Stimulated activated CD8-positive, alpha-beta memory T cell treated with anti-CD3 and anti-CD28 coated beads, Interleukin-12 subunit alpha, Interleukin-12 subunit beta, amount 100 ng/mL, for 4 hours (primary cell): ENCODE results near the gene ZNF787.
"Not testable (repeated sequence)": the region's sequence is repeated elsewhere in the genome, so short reads cannot be mapped to it uniquely, and the experiment has no call there.

Experiments
- DNase-seq: peaks from one replicate; pipeline ENCODE4 v3.0.0-alpha.2; 2020; ENCODE audit warnings: low read depth

The ZNF787 gene

DNA sequence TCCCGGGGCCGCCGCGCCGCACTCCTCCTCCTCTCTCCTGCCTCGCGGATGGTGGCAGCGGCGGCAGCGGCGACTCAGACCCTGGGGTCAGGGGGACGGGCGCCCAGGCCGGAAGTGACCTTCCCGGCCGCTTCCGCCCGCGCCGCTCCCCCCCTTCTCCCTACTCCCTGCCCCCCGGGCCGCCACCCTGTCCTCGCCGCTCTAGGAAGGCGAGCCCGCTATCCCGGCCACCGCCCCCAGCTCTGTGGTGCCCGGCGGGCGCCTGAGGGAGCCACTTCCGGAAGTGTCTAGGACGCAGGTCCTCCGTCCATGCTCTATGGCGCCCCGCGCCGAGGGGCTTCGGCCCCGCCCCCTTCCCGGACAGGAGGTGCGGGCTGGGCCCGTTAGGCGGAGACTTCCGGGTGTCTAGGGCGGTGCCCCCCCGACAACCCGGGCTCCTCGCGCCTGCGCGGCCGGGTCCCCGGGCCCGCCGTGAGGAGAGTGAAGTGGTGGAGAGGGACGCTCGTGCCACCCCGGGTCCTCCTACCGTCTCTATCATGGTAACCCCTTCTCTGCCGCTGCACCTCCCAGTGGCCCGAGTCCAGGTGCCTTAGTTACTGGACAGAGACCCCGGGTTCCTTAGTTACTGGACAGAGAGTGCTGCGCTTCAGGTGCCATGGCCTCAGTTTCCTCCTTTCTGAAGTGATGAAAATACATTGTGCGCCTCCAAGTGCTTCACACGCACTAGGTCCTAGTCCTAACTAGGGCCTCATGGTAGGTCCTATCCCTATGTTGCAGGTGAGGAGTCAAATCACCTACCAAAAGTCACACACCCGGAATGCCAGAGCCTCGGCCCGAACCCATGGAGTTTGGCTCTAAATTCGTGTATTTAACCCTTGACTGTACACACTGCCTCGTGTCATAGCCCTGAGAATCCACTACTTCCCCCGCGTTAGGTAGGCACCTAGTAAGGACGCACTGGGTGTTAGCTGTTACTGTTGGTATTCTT is at the start of gene ZNF787:
Gene ZNF787 (minus strand): TSS at position 116 of the 988 bp plus-strand sequence. CDS start 18,078 bp downstream, outside the sequence.
- peak; percentile 96 for DNase-seq

DNA sequence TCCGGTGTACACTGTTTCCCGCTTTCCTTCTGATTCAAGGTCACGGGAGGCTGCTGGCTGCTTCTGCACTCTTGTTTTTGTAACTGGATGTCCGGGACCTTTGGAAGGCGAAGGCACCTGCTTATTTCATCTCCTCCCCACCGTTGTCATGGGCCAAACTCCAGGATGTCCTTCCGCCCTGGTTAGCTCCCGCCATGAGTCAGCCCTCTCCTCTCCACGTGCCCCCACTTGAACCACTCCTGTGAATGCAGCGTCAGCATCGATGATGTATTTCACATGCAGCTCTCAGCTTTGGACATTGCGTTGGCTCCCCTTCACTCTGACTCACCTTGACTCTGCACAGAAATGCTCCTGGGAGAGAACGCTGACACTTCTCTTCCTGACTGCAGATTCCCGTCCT is 49.2 kb upstream of the ZNF787 start:
- DNase-seq = no peak

DNA sequence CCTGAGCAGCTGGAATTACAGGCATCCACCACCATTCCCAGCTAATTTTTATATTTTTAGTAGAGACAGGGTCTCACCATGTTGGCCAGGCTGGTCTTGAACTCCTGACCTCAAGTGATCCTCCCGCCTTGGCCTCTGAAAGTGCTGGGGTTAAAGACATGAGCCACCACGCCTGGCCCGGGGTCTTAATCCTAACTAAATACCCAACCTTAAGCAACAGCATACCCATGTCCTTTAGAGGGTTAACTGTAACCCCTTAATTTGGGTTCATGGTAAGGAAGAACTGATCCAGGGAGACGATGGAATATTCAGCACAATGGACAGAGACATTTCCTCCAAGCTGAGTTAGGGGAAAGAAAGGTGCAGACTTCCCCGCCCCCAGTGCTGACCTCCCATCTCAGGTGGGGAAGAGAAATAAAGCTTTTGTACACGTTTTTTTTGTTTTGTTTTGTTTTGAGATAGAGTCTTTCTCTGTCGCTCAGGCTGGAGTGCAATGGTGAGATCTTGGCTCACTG is 46.0 kb upstream of the ZNF787 start:
- DNase-seq = no peak

DNA sequence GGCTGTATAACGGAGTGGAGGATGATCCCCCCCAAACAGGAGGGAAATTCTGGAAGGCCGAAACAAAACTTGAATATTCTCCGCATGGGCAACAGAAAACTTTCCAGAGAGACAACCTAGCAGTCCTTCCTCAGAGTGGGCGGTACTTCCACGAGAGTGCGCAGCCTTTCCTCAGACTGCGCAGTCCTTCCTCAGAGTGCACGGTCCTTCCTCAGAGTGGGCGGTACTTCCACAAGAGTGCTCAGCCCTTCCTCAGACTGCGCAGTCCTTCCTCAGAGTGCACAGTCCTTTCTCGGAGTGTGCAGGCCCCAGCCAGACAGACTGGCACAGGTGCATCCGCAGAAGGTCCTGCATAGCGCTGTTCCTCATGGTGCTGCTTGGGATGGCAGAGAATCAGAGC is 42.0 kb upstream of the ZNF787 start:
- DNase-seq = no peak

DNA sequence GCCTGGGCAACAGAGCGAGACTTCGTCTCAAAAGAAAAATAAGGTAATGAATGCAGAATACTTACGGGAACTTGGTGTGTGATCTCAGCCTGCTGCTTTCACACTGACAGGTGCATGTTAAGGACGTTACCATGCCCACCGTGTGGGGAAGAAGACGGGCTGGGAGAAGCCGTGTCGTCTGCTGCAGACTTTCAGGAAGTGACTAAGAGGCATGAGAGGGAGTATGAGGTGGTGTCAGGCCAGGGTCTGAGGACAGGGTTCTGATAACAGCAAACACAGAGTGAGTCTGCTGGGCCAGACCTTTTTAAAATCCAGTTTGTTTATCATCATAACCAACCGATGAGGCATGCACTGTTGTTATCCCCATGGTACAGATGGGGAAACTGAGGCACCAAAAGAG is 41.2 kb upstream of the ZNF787 start:
- DNase-seq = no peak

DNA sequence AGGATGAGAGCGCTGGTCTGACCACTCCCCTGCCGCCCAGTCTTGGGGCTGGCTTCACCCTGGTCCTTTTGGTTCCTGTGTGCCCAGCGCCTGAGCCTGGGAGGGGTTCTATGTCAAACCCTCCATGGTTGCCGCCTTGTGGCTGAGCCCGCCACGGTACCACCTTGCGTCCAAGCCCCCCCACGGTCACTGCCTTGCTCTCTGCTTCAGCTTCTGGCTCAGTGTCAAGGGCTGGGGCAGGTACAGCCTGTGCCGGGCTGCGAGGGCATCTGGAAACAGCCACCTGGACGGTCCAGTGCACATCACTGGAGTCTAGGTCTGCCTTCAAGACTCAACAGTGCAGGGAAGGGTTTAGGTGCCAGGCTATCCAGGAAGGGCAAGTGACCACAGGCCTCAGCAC is 40.4 kb upstream of the ZNF787 start:
- DNase-seq = no peak

DNA sequence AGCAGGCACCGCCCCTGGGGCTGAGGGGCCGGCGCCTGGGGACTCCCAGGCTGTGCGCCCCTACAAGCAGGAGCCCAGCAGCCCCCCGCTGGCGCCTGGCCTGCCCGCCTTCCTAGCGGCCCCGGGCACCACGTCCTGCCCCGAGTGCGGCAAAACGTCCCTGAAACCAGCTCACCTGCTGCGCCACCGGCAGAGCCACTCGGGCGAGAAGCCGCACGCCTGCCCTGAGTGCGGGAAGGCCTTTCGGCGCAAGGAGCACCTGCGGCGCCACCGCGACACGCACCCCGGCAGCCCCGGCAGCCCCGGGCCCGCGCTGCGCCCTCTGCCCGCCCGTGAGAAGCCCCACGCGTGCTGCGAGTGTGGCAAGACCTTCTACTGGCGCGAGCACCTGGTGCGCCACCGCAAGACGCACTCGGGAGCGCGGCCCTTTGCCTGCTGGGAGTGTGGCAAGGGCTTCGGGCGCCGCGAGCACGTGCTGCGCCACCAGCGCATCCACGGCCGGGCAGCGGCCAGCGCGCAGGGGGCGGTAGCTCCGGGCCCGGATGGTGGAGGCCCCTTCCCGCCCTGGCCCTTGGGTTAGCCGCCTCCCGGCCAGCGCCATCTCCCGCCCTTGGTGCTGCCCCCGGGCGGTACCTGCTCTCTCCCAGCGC is 38.7 kb upstream of the ZNF787 start:
- DNase-seq = no peak

DNA sequence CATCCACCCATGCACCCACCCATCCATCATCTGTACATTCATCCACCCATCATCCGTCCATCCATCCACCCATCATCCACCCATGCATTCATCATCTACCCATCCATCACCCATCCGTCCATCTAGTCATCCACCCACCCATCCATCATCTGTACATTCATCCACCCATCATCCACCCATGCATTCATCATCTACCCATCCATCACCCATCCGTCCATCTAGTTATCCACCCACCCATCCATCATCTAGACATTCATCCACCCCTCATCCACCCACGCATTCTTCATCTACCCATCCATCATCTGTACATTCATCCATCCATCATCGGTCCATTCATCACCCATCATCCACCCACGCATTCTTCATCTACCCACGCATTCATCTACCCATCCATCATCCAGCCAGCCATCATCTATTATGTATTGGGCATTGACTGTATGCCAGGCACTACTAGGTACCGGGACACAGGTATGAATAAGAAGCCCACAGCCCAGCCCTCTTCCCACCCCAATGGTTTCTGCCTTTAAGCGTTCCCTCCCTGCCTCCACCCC is 38.0 kb upstream of the ZNF787 start:
- DNase-seq = no peak

DNA sequence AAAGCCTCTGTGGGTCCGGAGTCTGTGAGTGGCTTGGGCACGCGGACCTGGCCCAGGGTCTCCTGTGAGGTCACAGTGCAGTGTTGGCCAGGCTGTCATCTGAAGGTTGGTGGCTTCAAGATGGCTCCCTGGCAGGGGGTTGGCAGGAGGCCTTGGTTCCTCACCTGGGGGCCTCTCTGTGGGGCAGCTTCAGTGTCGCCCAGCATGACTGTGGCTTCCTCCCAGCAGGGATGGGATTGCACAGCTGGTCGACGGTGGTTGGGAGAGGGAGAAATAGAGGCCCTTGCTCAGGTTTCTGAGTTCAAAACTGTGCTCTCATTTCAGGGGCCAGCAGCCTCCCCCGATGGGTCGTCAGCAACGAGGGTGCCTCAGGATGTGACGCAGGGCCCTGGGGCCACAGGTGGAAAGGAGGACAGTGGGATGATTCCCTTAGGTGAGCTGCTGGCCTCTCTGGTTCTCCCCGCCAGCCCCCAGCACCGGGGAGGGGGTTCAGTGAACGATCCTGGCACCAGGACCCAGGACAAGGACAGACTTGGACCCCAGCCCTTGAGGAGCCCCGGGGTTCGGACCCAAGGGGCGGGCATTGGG is 37.2 kb upstream of the ZNF787 start:
- no peak for DNase-seq

DNA sequence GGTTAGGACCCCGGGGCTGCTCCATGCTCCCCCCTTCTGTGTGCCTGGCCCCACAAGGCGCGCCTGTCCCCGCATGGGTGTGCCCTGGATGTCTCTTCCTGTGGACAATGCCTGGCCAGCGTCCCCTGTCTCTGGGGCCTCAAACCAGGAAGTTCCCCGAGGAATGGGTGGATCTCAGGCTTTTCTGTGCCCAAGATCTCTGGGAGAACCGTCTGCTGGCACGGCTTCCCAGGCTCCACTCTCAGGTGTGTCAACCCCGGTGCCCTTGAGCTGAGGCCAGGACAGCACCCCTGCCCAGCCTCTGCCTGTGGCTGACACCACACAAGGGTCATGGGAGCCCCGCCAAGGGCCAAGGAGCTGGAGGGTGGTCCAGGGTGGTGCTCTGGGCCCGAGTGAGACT is 35.7 kb upstream of the ZNF787 start:
- DNase-seq = no peak

DNA sequence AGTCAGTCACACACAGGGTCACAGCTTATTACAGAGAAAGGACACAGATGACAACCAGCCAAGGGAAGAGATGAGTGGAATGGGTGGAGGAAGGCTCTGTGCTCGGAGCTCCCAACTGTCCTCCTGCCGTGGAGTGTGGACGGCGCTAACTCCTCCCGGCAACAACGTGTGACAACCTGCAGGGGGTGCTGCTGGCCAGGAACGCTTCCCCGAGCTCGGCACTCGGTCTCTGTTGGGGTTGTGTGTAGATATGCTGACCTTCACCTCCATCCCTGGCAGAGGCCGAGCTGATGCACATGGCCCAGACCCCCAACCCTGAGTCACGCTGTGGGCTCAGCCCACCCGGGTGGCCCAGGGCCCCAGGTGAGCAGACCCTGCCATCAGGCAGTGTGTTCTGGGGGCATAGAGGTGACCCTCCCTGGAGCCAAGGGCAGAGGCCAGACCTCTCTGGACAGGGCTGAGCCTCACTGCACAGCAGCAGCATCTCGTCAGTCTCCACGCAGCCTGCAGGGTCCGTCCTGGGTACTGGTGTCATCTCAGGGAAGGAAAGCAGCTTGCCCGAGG is 34.1 kb upstream of the ZNF787 start:
- DNase-seq = no peak

DNA sequence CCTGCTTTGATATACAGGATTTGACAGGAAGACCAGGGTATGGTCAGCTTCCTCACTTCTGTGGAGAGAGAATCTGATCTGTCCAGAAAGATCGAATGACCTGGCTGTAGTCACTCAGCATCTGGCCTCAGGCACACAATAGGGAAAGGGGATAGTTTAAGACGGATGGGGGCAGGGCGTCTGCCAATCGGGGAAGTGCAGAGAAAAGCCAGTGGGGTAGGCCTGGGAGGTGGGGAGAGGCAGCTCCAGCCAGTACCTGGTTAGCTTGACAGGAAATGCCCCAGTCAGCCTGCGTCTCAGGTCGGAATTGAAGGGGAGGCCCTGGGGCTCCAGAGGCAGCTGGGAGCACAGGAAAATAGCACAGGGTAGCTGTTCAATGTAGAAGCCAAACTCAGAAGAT is 32.4 kb upstream of the ZNF787 start:
- DNase-seq = no peak

DNA sequence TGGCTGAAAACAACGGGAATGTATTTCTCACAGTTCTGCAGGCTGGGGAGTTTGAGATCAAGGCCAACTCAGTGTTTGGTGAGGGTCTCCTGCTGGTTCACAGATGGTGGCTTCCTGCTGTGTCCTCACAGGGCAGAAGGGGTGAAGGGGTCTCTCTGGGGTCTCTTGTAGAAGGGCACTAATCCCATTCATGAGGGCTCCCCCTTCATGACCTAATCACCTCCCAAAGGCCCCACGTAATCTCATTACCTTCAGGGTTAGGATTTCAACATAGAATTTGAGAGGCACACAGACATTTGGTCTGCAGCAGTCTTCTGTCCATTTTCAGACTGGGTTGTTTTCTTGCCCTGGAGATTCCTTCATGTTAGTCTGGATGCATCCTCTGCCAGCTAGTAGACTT is 31.5 kb upstream of the ZNF787 start:
- DNase-seq = no peak

DNA sequence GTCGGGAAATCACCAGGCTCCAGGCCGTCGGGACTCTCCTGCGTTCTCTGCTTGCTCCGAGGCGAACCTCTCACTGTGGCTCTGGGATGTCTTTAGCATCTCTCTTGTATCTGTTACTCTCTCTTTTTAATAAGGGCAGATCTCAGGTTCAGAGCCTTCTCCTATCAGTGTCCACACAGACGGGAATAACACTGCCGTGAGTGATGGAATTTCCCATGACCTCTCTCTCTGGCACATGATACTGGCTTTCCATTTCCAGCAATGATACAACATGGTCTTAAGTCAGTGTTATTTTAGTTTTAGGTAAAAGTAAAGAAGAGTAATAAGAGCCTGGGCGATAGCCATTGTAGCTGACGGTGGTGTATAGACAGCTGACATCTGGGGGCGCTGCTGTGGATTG is 29.3 kb upstream of the ZNF787 start:
- no peak for DNase-seq

DNA sequence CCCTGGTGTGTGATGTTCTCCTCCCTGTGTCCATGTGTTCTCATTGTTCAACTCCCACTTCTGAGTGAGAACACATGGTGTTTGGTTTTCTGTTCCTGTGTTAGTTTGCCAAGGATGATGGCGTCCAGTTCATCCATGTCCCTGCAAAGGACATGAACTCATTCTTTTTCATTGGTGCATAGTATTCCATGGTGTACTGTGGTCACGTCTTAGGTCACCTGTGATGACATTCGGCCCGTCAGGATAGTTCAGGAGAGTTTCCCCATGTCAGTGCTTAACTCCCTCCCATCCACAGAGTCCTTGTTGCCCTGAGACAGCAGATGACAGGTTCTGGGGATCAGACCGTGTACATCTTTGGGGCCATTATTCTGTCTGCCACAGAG is 28.6 kb upstream of the ZNF787 start:
- DNase-seq = no peak

DNA sequence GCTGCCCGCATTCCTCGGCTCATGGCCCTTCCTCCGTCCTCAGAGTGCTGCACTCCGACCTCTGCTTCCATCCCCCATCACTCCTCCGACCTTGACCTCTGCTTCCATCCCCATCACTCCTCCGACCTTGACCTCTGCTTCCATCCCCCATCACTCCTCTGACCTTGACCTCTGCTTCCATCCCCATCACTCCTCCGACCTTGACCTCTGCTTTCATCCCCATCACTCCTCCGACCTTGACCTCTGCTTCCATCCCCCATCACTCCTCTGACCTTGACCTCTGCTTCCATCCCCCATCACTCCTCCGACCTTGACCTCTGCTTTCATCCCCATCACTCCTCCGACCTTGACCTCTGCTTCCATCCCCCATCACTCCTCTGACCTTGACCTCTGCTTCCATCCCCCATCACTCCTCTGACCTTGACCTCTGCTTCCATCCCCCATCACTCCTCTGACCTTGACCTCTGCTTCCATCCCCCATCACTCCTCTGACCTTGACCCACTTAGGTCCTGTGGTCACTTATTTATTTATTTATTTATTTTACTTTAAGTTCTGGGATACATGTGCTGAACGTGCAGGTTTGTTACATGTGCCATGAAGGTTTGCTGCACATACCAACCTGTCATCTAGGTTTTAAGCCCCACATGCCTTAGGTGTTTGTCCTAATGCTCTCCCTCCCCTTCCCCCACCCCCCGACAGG is 28.0 kb upstream of the ZNF787 start:
- not testable (repeated sequence) for DNase-seq

DNA sequence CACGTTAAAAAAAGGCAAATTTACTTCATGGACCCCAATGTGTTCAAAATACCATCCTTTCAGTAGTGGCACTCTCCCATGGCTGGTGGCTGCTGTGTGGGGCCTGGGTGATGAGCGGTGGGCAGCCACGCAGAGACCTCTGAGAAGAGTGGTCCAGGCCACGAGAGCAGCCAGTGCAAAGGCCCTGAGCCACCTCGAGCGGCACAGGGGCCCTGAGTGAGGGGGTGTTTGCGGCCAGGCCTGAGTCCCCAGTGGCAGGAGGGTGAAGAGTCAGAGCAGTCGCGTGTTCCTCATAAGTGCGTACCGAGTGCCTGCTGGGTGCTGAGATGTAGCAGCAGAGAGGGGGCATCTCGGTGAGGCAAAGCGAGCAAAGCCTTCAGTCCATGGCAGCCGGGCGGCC is 27.0 kb upstream of the ZNF787 start:
- no peak for DNase-seq

DNA sequence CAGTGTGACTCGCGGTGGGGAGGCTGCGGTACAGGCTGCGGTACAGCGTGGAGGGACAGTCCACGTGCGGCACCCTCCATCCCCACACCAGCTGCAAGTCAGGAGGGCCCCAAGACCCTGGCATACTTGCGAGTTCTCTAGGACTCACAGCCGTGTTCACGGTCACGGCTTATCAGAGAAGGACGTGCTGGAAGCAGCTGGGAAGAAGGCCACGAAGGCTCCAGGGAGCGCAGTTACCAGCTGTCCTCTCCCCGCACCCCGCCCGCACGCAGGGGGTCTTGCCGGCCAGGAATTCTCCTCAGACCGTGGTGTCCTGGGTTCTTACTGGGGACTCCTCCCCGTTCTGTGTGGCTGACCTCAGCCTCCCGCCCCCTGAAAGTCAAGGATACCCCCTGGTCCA is 26.2 kb upstream of the ZNF787 start:
- DNase-seq = no peak

DNA sequence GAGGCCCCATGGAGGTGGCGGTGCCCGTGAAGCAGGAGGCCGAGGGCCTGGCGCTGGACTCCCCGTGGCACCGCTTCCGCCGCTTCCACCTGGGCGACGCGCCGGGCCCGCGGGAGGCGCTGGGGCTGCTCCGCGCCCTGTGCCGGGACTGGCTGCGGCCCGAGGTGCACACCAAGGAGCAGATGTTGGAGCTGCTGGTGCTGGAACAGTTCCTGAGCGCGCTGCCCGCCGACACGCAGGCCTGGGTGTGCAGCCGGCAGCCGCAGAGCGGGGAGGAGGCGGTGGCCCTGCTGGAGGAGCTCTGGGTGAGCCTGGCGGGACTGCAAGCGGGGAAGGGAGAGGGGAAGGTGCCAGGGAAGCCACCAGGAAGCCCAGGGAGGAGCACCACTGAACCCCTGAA is 25.8 kb upstream of the ZNF787 start:
- DNase-seq = no peak

DNA sequence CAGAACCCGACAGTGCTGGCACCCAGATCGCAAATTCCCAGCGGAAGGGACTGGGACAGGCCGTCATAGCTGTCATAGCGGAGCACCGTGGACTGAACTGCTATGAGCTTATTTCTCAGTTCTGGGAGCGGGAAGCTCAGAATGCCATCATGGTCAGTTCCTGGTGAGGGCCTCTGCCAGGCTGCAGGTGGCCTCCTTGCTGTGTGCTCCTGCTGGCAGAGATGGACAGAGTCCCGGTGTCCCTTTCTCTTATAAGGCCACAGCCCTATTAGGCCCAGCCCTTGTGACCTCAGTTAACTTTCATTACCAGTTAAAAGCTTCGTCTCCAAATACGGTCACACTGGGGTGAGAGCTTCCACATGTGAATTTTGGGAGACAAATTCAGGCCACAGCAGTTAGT is 24.6 kb upstream of the ZNF787 start:
- DNase-seq = no peak

DNA sequence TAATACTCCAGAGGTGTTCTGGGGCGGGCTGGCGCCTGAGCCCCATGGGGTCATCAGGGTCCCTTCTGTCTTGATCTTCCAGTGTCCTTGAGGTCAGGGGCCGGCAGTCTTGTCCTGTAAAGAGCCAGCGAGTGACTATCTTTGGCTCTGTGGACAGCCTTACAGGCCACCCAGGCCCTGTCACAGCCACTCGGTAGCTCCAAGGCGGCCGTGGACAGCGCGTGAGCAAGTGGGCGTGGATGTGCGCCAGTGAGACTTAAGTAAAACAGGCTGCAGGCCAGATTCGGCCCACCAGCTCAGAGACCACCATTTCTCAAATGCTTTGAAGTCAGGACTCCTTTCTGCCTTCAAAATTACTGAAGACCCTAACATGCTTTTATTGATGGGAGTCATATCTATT is 23.7 kb upstream of the ZNF787 start:
- DNase-seq = no peak

DNA sequence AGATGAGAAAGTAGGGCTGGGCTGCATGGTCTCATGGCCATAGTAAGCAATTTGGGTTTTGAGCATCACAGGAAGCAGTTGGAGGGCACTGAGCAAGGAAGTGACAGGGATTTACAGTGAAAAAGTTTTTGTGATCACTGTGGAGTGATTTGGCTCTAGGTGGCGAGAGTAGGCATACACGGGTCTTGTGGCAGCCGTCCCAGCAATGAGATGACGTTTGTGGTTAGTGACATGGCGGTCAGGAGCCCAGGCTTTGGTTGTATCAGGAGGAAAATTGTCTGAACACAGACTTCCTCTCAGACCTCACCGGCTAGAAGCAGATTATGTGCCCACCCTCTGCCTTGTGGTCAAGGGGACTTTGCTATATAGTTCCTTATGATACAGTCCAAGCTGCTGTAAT is 23.3 kb upstream of the ZNF787 start:
- DNase-seq = no peak
